GM19324 (cell line): ENCODE measurements around the gene CLCN4.
A peak's percentile ranks its signal among the peaks of the same experiment; 100 is the strongest.

Experiments used
- ATAC-seq: cut with Tn5 transposase; IDR thresholded peaks from one replicate; pipeline ENCODE4 v1.9.1; 2021; ENCODE audit warnings: mild to moderate bottlenecking, moderate library complexity; ENCODE audit not compliant: unreplicated experiment, low FRiP score

CLCN4 gene

DNA sequence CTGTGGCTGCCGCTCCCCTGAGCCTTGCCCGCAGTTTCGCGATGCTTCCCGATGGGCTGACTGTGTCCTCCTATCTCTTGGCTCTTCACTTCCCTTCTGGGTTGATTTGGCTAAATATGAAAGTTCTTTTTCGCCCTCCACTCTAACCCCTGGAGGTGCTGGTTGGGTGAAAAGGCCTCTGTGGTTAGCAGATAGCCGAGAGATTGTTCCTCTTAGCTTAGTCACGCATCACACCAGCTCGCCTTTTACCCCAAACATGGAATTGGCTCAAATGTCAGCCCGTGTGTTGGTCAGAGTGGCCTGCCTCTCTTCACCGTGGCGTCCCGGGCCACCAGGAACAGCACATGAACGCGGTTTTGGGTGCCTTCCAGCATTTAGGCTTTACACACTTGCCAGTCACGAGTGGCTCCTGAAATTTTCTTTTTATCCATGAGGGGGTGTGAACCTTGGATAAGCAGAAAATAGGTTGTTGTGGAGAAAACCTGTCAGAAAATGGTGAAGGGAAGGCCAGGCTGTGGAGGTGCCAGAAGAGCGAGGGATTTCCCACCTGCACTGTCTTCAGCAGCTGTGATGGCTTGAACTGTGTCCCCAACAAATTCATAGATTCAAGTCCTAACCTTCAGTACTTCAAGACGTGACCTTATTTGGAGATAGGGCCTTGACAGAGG lies 8.9 kb downstream of the CLCN4 start:
- no peak for ATAC-seq

- no peak for ATAC-seq
These were observed 9.5 kb downstream of the CLCN4 start for GRCh38 chrX:10166248-10166716.

DNA sequence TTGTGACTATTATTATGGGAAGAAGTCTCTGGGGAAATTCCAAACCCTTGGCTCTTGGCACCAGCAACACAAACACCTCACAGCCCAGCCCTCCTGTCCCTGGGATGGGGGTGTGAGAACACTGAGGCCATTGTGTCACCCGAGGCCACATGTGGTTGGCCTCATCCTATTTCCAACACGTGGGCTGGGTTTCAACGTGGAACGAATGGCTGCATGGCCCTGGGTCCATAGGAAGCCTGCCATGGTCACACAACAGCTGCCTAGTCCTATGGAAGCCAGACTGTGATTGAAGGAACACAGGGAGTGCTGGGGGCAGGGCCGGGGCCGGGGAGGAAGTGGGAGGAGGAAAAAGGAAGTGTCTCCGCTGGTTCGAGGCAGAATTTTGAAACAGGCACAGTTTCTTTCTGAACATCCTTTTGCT lies 10.0 kb downstream of the CLCN4 start:
- ATAC-seq = no peak

- ATAC-seq = peak; percentile 39
These were observed 10.8 kb downstream of the CLCN4 start for GRCh38 chrX:10167573-10167972.

DNA sequence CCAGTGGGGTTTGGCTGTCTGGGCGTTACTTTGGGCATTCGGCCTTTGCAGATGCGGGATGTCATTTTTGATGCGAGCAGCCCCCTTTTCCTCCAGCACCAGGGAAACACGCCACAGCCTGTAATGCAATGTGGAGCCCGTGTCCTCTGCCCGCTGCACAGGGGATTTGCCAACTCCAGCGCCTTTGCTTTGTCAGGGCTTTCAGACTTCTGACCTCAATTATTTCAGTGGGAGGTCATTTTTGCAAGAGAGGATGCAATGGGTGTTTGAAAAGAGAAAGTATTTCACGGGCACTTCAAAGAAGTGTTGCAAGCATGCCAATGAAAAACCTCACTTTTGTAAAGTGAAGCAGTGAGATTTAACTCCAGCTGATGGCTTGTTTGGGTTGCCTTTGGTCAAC lies 11.5 kb downstream of the CLCN4 start:
- no peak for ATAC-seq

GRCh38 chrX:10169175-10169574 lies 12.4 kb downstream of the CLCN4 start:
- ATAC-seq = no peak

DNA sequence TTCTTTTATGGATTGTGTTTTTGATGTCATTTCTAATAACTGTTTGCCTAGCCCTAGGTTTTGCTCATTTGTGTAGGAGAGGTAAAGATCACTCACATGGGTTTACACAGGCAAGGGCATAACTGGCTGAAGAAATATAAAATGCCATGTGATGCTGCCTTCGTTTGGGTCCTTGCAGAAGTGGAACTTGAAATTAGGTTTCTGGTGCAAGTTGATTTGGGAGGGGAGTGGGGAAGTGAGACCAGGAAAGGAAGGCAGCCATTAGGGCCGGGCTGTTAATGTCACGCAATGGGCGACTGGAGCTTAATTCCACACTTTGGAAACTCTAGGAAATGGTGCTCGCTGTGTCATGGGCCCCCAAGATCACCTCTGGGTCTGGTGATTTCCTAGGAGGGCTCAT lies 14.5 kb downstream of the CLCN4 start:
- ATAC-seq = no peak

DNA sequence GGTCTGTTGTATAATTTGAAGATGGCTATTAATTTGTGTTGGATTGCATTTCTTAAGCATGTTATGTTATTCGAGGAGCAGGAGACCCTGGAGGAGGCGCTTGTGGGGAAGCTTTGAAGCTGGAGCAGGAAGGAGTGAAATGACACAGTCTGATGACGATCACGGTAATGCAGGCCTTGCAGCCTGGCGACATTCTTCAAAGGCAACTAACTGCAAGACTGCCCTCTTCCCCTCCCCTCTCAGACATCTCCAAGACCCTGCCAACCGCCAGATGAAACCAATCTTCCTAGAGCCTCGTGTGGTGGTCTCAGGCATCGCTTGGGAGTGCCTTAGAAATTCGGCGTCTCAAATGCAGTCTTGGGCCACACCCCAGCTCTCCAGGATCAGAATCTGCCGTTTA lies 16.1 kb downstream of the CLCN4 start:
- ATAC-seq = no peak

DNA sequence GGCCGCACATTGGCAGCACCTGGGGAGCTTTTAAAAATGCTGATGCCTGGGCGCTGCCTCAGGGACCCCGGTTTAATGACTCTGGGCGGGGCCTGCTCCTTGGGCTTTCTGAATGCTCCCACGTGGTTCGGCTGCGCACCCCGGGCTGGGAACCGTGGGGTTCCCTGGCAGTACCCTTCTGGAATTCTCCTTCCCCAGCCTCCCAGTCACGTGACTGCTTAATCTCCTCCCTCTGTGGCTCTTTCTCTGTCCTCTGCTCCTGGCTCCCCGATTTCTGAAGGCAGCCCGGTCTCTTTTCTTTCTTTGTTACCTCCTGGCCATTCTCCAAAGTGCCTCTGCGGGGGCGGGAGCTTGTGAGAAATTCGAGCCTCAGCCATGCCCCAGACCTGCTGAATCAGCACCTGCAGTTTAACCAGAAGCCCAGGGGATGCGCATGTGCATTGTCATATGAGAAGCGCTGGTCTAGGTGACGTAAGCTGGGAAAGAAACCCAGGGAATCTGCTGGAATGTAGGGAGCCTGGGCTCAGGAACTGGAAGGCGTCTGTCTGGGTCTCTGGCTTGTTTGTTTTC lies 16.6 kb downstream of the CLCN4 start:
- ATAC-seq = no peak

- ATAC-seq = no peak
These were observed 17.3 kb downstream of the CLCN4 start for GRCh38 chrX:10174051-10174450.

DNA sequence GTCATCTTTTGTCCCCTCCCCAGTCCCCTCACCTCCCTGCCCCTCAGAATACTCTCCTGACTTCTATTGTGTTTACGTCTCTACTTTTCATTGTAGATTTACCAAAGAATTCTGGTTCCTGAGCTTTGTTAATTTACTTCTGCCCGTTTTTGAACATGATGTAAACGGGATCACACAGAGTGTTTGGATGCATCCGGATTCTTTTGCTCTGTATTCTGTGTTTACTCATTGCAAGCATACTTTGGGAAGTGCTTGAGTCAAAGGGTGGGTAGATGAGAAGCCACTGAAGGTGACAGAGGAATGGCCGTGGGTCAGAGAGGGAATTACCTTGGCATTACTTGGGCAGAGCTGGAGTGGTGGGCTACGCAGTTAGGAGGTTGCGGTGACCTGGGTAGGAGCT lies 18.0 kb downstream of the CLCN4 start:
- ATAC-seq = no peak

GRCh38 chrX:10175319-10175871 lies 18.6 kb downstream of the CLCN4 start:
- ATAC-seq = no peak

DNA sequence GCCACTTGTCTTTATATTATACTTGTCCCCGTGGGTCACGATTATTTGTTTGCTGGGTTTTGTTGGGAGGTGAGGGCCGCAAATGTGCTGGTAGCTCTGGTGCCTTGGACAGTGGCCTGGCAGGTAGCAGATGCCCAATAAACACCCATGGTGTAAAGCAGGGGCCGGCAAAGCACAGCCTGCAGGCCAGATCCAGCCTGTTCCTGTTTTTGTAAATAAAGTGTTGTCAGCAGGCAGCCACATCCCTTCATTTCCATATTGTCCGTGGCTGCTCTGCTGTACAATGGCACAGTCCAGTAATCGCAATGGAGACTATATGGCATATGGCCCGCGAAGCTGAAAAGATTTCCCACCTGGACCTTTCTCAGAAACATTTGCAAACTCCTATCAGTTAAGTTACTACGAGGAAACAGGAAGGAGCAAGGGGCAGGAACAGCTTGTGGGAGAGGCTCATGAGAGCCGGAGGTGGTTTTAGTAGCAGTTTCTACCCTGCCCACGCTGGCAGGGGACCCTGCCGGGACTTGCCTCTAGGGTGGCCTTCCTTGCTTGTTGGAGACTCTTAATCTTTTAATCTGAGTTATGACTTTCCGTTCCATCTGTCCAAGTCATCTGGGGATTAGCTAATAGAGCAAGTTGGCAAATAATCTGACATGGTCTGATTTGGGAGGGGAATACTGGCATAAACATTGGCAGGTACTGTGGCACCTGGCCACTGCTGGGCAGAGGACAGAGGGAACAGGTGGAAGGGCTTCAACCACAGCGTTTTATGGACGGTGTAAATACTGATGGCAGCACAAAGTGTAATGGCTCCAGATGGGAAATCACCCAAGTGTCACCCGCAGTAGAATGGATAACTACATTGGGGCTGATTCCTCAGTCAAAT lies 19.6 kb downstream of the CLCN4 start:
- no peak for ATAC-seq

DNA sequence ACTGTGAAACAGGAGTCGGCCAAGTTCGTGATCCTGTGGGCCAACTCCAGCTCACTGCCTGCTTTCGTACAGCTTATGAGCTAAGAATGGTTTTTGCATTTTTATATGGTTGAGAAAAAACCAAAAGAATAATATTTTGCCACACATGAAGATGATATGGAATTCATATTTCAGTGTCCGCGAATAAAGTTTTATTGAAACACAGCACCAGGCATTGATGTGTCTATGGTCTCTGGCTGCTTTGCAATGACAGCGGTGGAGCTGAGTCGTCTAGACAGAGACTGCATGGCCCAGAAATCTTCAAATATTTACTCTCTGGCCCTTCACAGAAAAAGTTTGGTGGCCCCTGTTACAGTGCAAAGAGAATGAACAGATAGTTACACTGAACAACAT lies 20.2 kb downstream of the CLCN4 start:
- no peak for ATAC-seq

DNA sequence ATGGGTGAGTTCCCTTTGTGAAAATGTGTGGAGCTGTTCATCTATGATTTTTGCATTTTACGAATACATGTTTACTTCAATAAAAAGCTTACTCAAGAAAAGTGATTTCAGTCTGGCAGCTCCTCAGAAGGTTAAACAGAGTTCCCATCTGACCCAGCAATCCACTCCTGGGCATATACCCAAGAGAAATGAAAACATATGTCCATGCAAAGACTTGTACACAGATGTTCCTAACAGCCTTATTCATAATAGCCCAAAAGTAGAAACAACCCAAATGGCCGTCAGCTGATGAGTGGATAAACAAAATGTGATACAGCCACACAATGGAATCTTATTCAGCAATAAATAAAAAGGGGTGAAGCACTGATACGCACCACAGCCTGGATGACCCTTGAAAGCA lies 20.8 kb downstream of the CLCN4 start:
- no peak for ATAC-seq

GRCh38 chrX:10178866-10179463 lies 22.2 kb downstream of the CLCN4 start:
- no peak for ATAC-seq

GRCh38 chrX:10183760-10184159 lies 27.0 kb downstream of the CLCN4 start:
- no peak for ATAC-seq

DNA sequence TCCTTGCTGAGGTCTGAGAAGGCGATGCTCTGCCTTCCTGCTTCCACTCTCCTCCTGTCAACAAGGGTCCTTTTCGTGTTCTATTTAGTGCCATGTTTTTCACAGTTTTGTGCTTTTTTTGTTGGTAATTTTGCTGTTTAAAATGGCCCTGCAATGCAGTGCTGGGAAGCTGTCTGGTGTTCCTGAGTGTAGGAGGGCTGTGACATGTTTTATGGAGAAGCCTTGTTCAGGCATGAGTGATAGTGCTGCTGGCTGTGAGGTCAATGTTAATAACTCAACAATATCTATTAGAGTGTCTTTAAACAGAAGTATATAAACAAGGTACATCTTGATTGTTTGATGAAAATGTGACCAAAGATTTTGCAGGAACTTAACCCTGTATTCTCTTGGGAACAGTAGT lies 27.6 kb downstream of the CLCN4 start:
- ATAC-seq = no peak

DNA sequence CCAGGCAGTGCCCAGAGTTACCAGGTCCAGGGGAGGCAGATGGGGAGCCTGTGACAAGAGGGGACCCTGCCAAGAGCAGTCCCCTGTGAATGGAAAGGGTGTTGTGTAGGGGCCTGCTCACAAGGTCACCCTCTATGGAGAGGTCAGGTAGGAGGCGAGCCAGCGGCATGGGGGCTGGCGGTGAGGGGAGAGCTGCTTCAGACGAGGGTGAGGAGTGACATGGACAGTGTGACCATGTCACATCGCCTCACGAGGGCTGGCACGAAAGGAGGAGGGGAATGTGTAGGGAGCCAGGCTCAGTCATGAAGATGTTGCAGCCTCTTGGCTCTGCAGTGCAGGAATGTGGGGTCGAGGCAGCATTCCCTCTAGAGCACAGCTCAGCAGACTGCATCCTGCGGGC lies 29.6 kb downstream of the CLCN4 start:
- ATAC-seq = no peak

GRCh38 chrX:10187421-10187820 lies 30.6 kb downstream of the CLCN4 start:
- ATAC-seq = no peak
